ENCODE measurements around the gene PPP4R4. TPM values are rescaled to one million over a fixed set of nuclear protein-coding genes. Genes with fewer than 3 reads are reported as not detected.

The PPP4R4 gene
- total and polyA plus RNA-seq, 3 donors from 2014 or later = 15.8 to 26.7 (median 24.3) TPM

DNA sequence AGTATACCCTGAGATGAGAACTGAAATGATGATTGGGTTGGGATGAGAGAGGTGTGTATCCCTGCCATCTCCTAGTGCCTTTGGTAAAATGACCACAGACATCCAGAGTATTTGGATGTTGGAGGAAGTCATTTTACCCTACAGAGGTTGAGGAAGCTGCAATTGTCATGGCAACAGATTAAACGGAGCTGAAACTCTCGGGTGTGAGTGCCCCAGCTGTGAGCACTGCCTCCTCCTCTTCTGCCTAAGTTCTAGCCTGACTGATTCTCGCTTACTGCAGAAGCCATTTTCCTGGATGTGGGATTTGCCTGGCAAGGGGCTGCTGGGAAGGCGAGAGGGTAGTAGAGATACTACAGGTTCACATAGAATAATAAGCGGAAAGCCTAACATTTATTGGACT lies 10.3 kb upstream of the PPP4R4 start:
- Histone ChIP-seq H3K27ac (no peak overlapping the region), H3K36me3 (ENCODE audit: low read depth, missing control alignments) (no peaks in the 10 kb centered on the region), H3K27me3 (no peaks in the 10 kb centered on the region), H3K9me3 (no peaks in the 10 kb centered on the region), H3K4me1 (peaks cover 27% of the 10 kb centered on the region), H3K4me3 (no peak overlapping the region)
- intact Hi-C loops (cut with DNase I; ENCODE audit: low total_unique reads) = no loop called here
- no peak for DNase-seq
- TF ChIP-seq POLR2A (IDR thresholded peaks at IDR 0.05) = no peak
- TF ChIP-seq, protein P1, sequence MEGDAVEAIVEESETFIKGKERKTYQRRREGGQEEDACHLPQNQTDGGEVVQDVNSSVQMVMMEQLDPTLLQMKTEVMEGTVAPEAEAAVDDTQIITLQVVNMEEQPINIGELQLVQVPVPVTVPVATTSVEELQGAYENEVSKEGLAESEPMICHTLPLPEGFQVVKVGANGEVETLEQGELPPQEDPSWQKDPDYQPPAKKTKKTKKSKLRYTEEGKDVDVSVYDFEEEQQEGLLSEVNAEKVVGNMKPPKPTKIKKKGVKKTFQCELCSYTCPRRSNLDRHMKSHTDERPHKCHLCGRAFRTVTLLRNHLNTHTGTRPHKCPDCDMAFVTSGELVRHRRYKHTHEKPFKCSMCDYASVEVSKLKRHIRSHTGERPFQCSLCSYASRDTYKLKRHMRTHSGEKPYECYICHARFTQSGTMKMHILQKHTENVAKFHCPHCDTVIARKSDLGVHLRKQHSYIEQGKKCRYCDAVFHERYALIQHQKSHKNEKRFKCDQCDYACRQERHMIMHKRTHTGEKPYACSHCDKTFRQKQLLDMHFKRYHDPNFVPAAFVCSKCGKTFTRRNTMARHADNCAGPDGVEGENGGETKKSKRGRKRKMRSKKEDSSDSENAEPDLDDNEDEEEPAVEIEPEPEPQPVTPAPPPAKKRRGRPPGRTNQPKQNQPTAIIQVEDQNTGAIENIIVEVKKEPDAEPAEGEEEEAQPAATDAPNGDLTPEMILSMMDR (IDR thresholded peaks at IDR 0.05) = no peak
- WGBS, 2 donors = 78 to 80% methylated on average over 5 of the region's 5 CpGs

DNA sequence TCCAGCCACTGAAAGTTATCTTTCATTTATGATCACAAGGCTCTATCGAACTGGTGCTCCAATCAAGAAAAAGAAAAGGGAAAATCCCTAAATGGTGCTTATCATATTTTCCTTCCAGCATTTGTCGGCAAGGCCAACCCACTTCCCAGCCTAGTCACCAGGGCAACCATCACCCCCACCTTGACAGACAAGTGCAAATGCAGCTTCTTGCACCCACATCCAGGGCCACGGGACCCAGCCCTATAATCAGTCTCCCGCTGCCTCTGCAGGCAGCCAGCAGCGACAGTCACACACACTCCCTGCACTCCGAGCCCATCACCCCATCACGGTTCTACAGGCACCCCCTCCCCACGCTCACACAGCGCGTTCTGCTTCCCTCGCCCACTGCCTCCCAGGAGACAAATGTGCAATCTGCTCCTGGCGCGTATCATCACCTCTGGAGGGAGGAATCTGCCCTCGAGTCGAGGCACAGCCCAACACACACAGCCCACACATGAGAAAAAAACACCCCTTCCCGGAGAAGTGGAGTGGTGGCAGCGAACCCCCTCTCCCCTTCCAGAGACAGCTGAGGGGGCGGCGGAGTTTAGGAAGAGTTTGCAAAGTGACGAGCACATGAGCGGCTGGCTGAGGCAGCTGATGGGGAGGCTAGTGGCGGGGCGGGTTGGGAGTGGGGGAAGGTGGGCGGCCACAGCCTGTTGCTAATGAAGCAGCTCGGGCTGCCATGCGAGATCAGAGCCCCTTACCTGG lies 9.3 kb upstream of the PPP4R4 start:
- no peak overlapping the region for H3K4me3 ChIP-seq
- H3K27me3 ChIP-seq = no peaks in the 10 kb centered on the region
- TF ChIP-seq POLR2A (IDR thresholded peaks at IDR 0.05) = no peak
- TF ChIP-seq, protein P1 (IDR thresholded peaks at IDR 0.05) = no peak
- intact Hi-C loops (cut with DNase I; ENCODE audit: low total_unique reads) = no loop called here
- H3K36me3 ChIP-seq (ENCODE audit: low read depth, missing control alignments) = no peaks in the 10 kb centered on the region
- peaks cover 27% of the 10 kb centered on the region for H3K4me1 ChIP-seq
- no peak overlapping the region for H3K27ac ChIP-seq
- DNase-seq = no peak
- 45 to 51% methylated on average over 14 to 26 of the region's 26 CpGs for WGBS, 2 donors
- no peaks in the 10 kb centered on the region for H3K9me3 ChIP-seq

DNA sequence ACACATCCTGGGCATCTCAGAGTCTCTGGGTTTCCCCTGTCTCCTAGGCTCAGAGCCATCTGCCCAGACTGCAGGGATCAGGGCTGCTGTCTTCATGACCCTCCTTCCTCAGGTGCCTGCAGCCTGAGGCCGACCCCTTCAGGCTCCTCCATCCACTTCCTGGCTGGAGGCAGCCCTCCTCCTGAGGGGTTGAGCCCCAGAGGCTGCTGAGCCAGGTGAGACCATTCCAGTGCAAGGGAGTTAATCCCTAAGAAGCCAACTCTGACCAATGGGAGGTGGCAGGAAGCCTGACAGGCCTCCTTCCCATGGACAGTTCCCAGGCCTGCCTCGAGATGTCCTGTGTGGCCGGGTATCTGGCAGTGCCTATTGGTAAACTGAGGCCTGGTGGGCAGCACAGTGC lies 8.4 kb upstream of the PPP4R4 start:
- no peak for DNase-seq
- intact Hi-C loops (cut with DNase I; ENCODE audit: low total_unique reads) = no loop called here
- no peaks in the 10 kb centered on the region for H3K27me3 ChIP-seq
- no peak overlapping the region for H3K27ac ChIP-seq
- H3K4me1 ChIP-seq = peaks cover 24% of the 10 kb centered on the region
- H3K4me3 ChIP-seq = no peak overlapping the region
- no peak for TF ChIP-seq POLR2A (IDR thresholded peaks at IDR 0.05)
- TF ChIP-seq, protein P1 (IDR thresholded peaks at IDR 0.05) = no peak
- no peaks in the 10 kb centered on the region for H3K36me3 ChIP-seq (ENCODE audit: low read depth, missing control alignments)
- no peaks in the 10 kb centered on the region for H3K9me3 ChIP-seq
- 93 to 96% methylated on average over 3 of the region's 3 CpGs for WGBS, 2 donors

DNA sequence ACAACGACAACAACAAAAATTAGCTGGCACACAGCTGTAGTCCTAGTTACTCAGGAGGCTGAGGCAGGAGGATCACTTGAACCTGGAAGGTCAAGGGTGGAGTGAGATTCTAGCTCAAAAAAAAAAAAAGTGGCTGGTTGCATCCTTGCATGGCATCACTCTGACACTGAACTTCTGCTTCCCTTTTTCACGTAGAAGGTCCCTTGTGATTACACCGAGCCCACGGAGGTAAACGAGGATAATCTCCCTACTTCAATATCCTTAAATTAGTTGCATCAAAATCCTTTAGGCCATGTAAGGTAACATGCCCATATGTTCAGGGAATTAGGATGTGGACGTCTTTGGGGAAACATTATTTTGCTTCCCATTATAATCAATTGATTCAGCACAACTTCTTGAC lies 4.0 kb upstream of the PPP4R4 start:
- 77 to 83% methylated on average over 6 of the region's 6 CpGs for WGBS, 2 donors
- intact Hi-C loops (cut with DNase I; ENCODE audit: low total_unique reads) = no loop called here
- no peak for TF ChIP-seq POLR2A (IDR thresholded peaks at IDR 0.05)
- TF ChIP-seq, protein P1 (IDR thresholded peaks at IDR 0.05) = no peak
- Histone ChIP-seq H3K4me3 (no peak overlapping the region), H3K9me3 (no peaks in the 10 kb centered on the region), H3K27ac (no peak overlapping the region), H3K36me3 (ENCODE audit: low read depth, missing control alignments) (no peaks in the 10 kb centered on the region), H3K27me3 (no peaks in the 10 kb centered on the region), H3K4me1 (no peaks in the 10 kb centered on the region)
- DNase-seq = no peak

DNA sequence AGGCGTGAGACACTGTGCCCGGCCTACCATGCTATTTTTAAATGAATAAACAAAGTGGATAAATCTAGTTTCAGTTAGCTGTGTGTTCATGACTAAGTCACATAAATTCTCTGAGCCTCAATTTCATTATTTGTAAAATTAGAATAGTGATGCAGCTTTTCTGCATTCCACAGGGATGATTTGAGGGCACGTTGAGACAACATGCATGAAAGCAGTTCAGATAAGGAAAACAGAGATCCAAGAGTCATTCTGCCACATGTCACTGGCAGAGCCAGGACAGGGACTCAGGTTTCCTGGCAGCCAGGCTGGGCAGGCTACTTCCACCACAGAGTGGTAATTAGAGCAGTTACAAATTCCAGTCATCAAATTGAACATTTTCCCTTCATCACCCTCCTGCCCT lies 2.9 kb upstream of the PPP4R4 start:
- no peak overlapping the region for H3K4me3 ChIP-seq
- no peak overlapping the region for H3K27ac ChIP-seq
- H3K27me3 ChIP-seq = no peaks in the 10 kb centered on the region
- peaks cover 4% of the 10 kb centered on the region for H3K4me1 ChIP-seq
- no peaks in the 10 kb centered on the region for H3K9me3 ChIP-seq
- intact Hi-C loops (cut with DNase I; ENCODE audit: low total_unique reads) = no loop called here
- DNase-seq = no peak
- 59 to 61% methylated on average over 3 of the region's 3 CpGs for WGBS, 2 donors
- no peaks in the 10 kb centered on the region for H3K36me3 ChIP-seq (ENCODE audit: low read depth, missing control alignments)
- TF ChIP-seq POLR2A (IDR thresholded peaks at IDR 0.05) = no peak
- TF ChIP-seq, protein P1 (IDR thresholded peaks at IDR 0.05) = no peak

All from testis (tissue), 3 donors.